D721Med (cell line): Measurements from ENCODE around the gene CPNE8.

Source experiments
- DNase-seq: peaks from one replicate; pipeline ENCODE4 v3.0.0; 2011; ENCODE audit warnings: low spot score; ENCODE audit not compliant: insufficient read length
- FAIRE-seq: peaks from 2 replicates; lab custom pipeline; 2011; peaks lifted over from hg19 to GRCh38; lab: Jason Lieb, UNC
- TF ChIP-seq, protein P1 (sequence below): IDR thresholded peaks from 2 replicates; pipeline ENCODE4 v1.5.1; 2012; ENCODE audit warnings: mild to moderate bottlenecking, control low read depth; ENCODE audit not compliant: insufficient read depth; ENCODE audit errors: missing control alignments

Gene CPNE8

DNA sequence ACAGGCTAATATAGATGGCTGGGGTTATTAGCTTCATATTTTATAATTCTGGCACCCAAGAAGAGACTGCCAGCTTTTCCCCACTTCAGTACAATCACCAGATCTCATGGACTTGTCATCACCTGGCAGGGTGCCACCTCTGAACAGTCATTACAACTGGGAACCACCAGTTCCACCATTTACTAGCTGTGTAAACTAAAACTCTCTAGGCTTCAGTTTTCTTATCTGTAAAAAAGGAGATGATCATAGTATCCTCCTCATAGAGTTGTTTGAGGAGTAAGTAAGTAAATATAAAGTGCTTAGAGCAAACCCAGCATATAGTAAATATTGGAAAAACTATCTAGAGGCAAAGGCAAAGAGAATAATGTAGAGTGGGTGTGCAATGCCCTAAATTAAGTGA is 19.3 kb downstream of the CPNE8 start:
- TF ChIP-seq, protein P1, sequence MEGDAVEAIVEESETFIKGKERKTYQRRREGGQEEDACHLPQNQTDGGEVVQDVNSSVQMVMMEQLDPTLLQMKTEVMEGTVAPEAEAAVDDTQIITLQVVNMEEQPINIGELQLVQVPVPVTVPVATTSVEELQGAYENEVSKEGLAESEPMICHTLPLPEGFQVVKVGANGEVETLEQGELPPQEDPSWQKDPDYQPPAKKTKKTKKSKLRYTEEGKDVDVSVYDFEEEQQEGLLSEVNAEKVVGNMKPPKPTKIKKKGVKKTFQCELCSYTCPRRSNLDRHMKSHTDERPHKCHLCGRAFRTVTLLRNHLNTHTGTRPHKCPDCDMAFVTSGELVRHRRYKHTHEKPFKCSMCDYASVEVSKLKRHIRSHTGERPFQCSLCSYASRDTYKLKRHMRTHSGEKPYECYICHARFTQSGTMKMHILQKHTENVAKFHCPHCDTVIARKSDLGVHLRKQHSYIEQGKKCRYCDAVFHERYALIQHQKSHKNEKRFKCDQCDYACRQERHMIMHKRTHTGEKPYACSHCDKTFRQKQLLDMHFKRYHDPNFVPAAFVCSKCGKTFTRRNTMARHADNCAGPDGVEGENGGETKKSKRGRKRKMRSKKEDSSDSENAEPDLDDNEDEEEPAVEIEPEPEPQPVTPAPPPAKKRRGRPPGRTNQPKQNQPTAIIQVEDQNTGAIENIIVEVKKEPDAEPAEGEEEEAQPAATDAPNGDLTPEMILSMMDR: no peak
- DNase-seq (no peak), FAIRE-seq (no peak)

DNA sequence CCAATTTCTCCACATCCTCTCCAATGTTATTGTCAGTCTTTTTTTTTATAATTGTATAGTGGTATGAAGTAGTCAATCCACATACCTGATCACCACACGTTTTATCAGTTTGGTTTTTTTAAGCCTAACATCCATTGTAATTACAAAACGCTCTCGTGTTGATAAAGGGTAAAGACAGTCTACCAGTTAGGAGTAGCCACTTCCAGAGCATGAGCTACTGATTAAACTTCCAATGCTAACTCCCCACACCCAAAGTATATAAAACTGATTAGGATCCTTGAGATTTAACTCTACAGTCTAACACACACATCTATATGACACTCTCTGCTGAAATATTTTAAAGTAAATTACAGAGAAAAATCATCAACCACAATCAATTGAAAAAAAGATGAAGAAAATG is 20.7 kb downstream of the CPNE8 start:
- TF ChIP-seq, protein P1: no peak
- FAIRE-seq (no peak), DNase-seq (no peak)

DNA sequence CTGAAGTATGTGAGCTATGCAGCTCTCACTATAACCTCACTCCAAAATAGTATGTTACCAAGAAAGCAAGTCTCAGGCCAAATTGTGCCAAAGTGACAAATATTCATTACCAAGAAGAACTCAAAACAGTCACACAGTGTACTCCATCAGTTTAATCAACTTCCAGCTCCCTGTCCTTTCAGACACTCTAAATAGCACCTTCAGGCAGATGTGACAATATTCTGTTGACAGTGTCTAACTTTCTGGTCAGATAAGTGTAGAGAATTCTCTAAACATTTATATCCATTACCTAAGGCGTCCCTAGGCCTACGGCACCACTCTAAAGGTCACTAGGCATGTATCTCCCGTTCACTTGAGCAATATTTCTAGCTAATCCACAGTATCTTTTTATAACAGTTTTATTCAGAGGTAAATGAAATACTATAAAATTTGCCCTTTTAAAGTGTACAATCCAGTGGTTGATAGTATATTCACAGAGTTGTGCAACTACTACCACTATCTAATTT is 21.7 kb downstream of the CPNE8 start:
- TF ChIP-seq, protein P1: no peak
- no peak for DNase-seq
- FAIRE-seq: no peak

DNA sequence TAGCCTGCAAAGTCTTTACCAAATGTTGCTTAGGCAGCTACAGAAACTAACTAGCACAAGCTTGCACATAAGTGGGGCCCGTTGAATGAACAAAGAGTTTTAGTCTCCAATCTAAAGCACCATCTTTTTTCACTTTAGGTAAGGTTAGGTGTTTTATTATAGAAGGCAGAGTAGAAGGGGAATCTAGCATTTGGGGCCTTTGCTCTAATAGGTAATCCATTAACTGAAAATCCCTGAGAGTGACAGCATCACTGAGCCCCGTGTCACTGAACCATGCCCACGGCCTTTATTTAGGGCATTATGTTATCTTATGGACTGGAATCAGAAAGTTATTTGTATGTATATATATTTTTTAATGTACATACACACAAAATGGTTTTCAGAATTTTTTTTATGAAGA is 25.1 kb downstream of the CPNE8 start:
- DNase-seq (no peak), FAIRE-seq (no peak)
- TF ChIP-seq, protein P1: no peak

DNA sequence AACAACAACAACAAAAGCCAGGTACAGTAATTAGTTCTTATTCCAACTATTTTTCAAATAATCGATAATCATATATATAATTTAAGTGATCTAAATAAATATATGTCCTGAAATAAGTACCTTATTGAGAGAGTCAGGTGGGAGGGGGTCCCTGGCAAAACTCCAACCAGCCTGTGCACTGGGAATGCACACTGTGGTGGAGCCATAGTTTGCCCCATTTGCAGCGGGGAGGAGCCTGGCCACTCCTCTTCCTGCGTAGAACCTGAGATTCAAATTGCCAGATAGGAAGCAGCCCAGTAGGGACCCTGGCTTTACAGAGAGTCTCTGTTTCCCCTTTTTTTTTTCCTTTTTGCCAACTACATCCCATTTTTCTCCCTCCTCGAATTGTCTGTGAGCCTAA is 26.4 kb downstream of the CPNE8 start:
- FAIRE-seq: no peak
- TF ChIP-seq, protein P1: no peak
- DNase-seq: no peak

DNA sequence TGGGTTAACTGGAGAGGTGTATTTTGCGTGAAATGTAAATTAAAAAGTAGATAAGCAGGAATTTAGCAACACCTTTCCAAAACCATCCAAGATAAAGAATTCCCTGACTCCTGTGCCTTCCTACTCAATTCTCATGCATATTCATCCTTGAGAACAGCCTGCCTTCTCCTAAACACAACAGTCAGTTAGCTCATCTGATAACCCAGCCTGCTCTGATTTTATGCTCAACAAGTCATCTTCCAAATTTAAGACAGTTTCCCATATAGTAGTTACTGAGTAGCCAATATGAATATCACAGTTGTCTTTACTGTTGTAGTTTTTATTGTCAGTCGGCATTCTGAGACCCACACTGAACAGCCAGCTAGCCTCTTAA is 27.1 kb downstream of the CPNE8 start:
- TF ChIP-seq, protein P1: no peak

DNA sequence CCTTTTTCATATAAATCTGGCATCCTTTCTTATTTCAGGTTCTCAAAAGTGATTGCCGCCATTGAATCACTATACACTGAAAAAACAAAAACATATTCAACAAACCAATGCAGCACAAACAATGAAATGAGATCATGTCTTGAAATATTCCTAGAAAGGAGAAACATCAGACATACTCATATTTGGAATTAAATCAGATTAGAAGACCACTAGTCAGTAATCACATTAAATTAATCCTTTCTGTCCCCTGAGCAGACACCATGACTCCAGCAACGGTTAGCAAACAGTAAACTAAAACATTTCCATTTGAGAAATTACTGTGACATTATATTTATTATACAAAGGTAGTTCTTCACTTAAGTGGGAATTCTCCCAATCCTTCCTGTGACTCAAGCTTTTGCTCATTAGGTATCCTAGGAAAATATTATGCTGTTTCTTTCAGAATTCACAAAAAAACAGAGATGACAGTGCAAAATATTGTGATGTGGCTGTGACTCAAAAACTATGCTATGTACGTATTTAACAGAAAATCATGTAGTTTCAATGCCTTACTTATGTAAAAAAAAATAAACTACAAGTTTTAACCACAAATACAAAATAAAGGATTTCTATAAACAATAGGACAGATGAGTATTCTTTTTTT is 29.7 kb downstream of the CPNE8 start:
- TF ChIP-seq, protein P1: no peak
- peak; percentile 87 for FAIRE-seq
- DNase-seq: no peak

More for the DNA sequence above, 27.1 kb downstream of the CPNE8 start:
- no peak for FAIRE-seq
- DNase-seq: no peak
